Measurements from ENCODE around the gene SLC4A4. TPM values are rescaled to one million over a fixed set of nuclear protein-coding genes. Genes with fewer than 3 reads are reported as not detected.

Gene SLC4A4
- total and polyA plus RNA-seq, 2 of the 13 experiments (the other 11 are each of a cell fraction or from before 2014, with no cell fraction given), result 0.01 TPM; not detected in 1

- TF ChIP-seq, protein P1, sequence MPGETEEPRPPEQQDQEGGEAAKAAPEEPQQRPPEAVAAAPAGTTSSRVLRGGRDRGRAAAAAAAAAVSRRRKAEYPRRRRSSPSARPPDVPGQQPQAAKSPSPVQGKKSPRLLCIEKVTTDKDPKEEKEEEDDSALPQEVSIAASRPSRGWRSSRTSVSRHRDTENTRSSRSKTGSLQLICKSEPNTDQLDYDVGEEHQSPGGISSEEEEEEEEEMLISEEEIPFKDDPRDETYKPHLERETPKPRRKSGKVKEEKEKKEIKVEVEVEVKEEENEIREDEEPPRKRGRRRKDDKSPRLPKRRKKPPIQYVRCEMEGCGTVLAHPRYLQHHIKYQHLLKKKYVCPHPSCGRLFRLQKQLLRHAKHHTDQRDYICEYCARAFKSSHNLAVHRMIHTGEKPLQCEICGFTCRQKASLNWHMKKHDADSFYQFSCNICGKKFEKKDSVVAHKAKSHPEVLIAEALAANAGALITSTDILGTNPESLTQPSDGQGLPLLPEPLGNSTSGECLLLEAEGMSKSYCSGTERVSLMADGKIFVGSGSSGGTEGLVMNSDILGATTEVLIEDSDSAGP (CRISPR knock-in tag; IDR thresholded peaks at IDR 0.05; ENCODE audit: borderline replicate concordance), result no peak
- TF ChIP-seq MEIS1 (CRISPR knock-in tag; IDR thresholded peaks at IDR 0.05; ENCODE audit: borderline replicate concordance), result no peak
- no peak for TF ChIP-seq RCOR2 (CRISPR knock-in tag; IDR thresholded peaks at IDR 0.05)
Measured at GRCh38 chr4:71405791-71406190, 67.0 kb downstream of the SLC4A4 start (continued).

- in situ Hi-C loops (cut with HindIII; ENCODE audit: extremely low pct_ligation_motif_present, low pct_unique_long_range_greater_than_20kb), result no loop called here
- no peaks in the 10 kb centered on the region for H3K36me3 ChIP-seq (replicated peaks in 1 of 2; ENCODE audit: control insufficient read depth in 1 of 2, insufficient read depth in 2 of 2, low read length in 2 of 2)
- no peaks in the 10 kb centered on the region for H3K27me3 ChIP-seq (ENCODE audit: control insufficient read depth in 1 of 2, insufficient read depth in 2 of 2, low read length in 2 of 2)
- peaks cover 16% of the 10 kb centered on the region for H3K9me3 ChIP-seq (ENCODE audit: low read length)
- H3K79me2 ChIP-seq (ENCODE audit: insufficient read depth, low read length), result no peaks in the 10 kb centered on the region
- intact Hi-C loops (cut with micrococcal nuclease; ENCODE audit: unreplicated experiment), result no loop called here
- ChIA-PET POLR2A (no interaction called here), CTCF (ENCODE audit: low intra/inter-chr PET ratio, low total read pairs) (no interaction called here)
- no peak overlapping the region for H2AFZ ChIP-seq (ENCODE audit: low read length)
- ATAC-seq (no peak), DNase-seq (ENCODE audit: low spot score) (no peak), FAIRE-seq (no peak)
- no peak overlapping the region for H3K4me2 ChIP-seq (ENCODE audit: low read depth, low read length)
- H3K27ac ChIP-seq (ENCODE audit: extremely low read length, insufficient read depth, low read length), result no peak overlapping the region
- no peak overlapping the region for H3K4me3 ChIP-seq (replicated peaks in 1 of 3; ENCODE audit: insufficient read depth in 1 of 3, low read depth in 2 of 3, low read length in 3 of 3)
- H3K9ac ChIP-seq (ENCODE audit: insufficient read depth, low read depth, low read length), result no peak overlapping the region
- no peaks in the 10 kb centered on the region for H3K4me1 ChIP-seq (ENCODE audit: insufficient read depth, low read length)
- BruUV-seq (replicated peaks), result no TSS peak
- TF ChIP-seq GLI4 (CRISPR knock-in tag; IDR thresholded peaks at IDR 0.05; ENCODE audit: borderline replicate concordance) (no peak), ZNF773 (CRISPR knock-in tag; IDR thresholded peaks at IDR 0.05; ENCODE audit: borderline replicate concordance) (no peak), TSC22D2 (CRISPR knock-in tag; IDR thresholded peaks at IDR 0.05; ENCODE audit: borderline replicate concordance) (no peak), MZF1 (CRISPR knock-in tag; IDR thresholded peaks at IDR 0.05; ENCODE audit: borderline replicate concordance) (no peak), ZSCAN31 (CRISPR knock-in tag; IDR thresholded peaks at IDR 0.05; ENCODE audit: low read depth) (no peak), TAF1 (CRISPR knock-in tag; IDR thresholded peaks at IDR 0.05) (no peak), ZNF275 (CRISPR knock-in tag; IDR thresholded peaks at IDR 0.05; ENCODE audit: borderline replicate concordance) (no peak), RBFOX2 (IDR thresholded peaks at IDR 0.05; ENCODE audit: low read depth, low read length) (no peak), RARA (CRISPR knock-in tag; IDR thresholded peaks at IDR 0.05) (no peak)
- TF ChIP-seq, protein P1 (CRISPR knock-in tag; IDR thresholded peaks at IDR 0.05; ENCODE audit: borderline replicate concordance), result no peak
- TF ChIP-seq, protein P2, sequence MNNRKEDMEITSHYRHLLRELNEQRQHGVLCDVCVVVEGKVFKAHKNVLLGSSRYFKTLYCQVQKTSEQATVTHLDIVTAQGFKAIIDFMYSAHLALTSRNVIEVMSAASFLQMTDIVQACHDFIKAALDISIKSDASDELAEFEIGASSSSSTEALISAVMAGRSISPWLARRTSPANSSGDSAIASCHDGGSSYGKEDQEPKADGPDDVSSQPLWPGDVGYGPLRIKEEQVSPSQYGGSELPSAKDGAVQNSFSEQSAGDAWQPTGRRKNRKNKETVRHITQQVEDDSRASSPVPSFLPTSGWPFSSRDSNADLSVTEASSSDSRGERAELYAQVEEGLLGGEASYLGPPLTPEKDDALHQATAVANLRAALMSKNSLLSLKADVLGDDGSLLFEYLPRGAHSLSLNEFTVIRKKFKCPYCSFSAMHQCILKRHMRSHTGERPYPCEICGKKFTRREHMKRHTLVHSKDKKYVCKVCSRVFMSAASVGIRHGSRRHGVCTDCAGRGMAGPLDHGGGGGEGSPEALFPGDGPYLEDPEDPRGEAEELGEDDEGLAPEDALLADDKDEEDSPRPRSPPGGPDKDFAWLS (CRISPR knock-in tag; IDR thresholded peaks at IDR 0.05; ENCODE audit: borderline replicate concordance), result no peak
- WGBS (ENCODE audit: low lambda C conversion rate), result 10% methylated on average over 1 of the region's 1 CpG
- no peaks in the 10 kb centered on the region for H4K20me1 ChIP-seq (ENCODE audit: insufficient read depth, low read length)
Measured at GRCh38 chr4:71406459-71406963, 67.7 kb downstream of the SLC4A4 start.

Data from HepG2 (cell line).